Measurements from ENCODE around the gene GRM7.

GRM7 gene

GRCh38 chr3:6935970-6936369 lies 75.1 kb downstream of the GRM7 start:
- peak; percentile 27 for DNase-seq (ENCODE audit: low read depth)
- no peak for TF ChIP-seq CTCF (IDR thresholded peaks at IDR 0.05; ENCODE audit: insufficient read depth, low read depth, low read length, missing control alignments)
- H3K4me3 ChIP-seq (ENCODE audit: low read depth, low read length) = no peak overlapping the region

GRCh38 chr3:6962801-6963200 lies 101.9 kb downstream of the GRM7 start:
- H3K4me3 ChIP-seq (ENCODE audit: low read depth, low read length) = no peak overlapping the region
- DNase-seq (ENCODE audit: low read depth) = no peak
- no peak for TF ChIP-seq CTCF (IDR thresholded peaks at IDR 0.05; ENCODE audit: insufficient read depth, low read depth, low read length, missing control alignments)

DNA sequence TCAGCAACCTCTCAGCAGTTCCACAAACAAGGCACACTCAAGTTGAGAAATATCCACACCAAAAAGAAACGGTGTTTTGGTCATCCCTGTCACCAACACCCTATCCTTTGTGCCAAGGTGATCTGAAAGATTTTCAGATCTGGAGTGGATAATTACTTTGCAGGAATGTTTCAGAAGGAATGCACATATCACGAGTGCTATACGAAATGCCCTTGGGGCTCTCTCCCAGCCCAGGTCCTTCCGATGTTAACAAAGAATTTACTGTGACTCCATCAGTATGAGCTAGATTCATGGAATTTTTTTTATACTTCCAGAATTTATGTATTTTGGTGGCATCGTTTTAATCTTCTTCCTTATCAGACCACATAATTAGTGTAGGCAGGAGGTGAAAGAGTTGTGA lies 105.0 kb downstream of the GRM7 start:
- DNase-seq (ENCODE audit: low read depth) = no peak
- TF ChIP-seq CTCF (IDR thresholded peaks at IDR 0.05; ENCODE audit: insufficient read depth, low read depth, low read length, missing control alignments) = no peak
- no peak overlapping the region for H3K4me3 ChIP-seq (ENCODE audit: low read depth, low read length)

DNA sequence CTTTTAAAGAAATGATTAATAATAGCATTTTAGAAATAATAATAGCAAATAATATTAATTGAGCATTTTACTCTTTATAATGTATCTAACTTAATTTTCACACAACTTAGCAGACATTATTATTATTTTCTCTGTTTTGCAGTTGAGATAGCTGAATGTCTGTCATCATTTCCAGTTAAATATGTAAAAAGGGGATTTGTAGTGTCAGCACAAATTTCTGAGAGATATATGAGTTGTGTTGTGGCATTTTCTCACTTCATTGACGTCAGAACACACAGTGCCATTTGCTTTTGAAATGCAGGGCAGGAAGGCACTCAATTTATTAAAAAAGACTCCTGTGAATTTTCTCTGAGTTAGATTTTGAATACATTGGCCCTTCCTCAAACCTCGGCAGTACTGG lies 111.0 kb downstream of the GRM7 start:
- no peak overlapping the region for H3K4me3 ChIP-seq (ENCODE audit: low read depth, low read length)
- no peak for DNase-seq (ENCODE audit: low read depth)
- TF ChIP-seq CTCF (IDR thresholded peaks at IDR 0.05; ENCODE audit: insufficient read depth, low read depth, low read length, missing control alignments) = no peak

DNA sequence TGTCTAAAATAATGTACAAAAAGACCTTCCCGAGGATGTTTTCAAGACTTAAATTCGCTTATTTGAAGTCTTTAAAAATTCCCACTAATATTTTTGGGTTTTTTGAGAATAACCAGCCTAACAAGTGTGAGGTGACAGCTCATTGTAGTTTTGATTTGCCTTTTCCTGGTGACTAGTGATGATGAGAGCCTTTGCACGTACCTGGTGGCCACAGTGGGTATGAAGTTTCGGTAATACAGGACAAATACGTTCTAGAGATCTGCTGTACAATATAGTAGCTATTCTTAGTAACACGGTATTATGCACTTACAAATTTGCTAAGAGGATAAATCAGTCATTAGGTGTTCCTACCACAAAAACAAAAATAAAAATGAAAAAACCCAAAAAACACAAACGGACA lies 124.9 kb downstream of the GRM7 start:
- DNase-seq (ENCODE audit: low read depth) = peak; percentile 23
- no peak overlapping the region for H3K4me3 ChIP-seq (ENCODE audit: low read depth, low read length)
- TF ChIP-seq CTCF (IDR thresholded peaks at IDR 0.05; ENCODE audit: insufficient read depth, low read depth, low read length, missing control alignments) = no peak

GRCh38 chr3:6989608-6990291 lies 128.8 kb downstream of the GRM7 start:
- no peak for DNase-seq (ENCODE audit: low read depth)
- TF ChIP-seq CTCF (IDR thresholded peaks at IDR 0.05; ENCODE audit: insufficient read depth, low read depth, low read length, missing control alignments) = no peak
- H3K4me3 ChIP-seq (ENCODE audit: low read depth, low read length) = no peak overlapping the region

DNA sequence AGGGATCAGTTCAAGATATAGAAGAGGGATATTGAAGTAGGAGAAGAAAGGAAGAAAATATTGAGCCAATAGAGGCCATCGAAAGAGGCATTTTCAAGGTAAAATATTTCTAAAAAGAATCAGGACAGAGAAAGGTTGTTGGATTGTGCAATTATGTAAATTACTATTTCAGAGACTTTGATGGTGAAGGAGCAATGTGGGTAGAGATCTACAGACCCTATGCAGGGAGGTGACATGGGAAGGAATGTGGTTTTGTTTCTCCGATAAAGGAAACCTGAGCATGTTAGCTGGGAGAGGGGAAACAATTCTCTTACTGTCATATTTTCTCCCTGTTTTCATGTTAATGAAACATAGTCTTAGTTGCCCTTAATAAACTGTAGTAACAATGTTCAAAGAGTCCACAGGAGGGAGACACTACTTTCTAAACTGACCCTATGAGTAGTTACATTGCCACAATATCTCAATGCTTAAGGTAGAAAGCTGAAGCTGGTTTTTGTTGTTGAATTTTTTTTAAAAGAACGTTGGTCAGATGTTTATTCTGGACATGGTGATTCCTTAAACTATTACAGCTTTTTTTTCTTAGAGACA lies 133.3 kb downstream of the GRM7 start:
- peak; percentile 23 for DNase-seq (ENCODE audit: low read depth)
- no peak for TF ChIP-seq CTCF (IDR thresholded peaks at IDR 0.05; ENCODE audit: insufficient read depth, low read depth, low read length, missing control alignments)
- H3K4me3 ChIP-seq (ENCODE audit: low read depth, low read length) = no peak overlapping the region
